GM19193 (cell line): ENCODE results near the gene PRDM7.

Experiments
- POLR2A ChIP-seq: IDR thresholded peaks from 4 replicates; pipeline ENCODE4 v1.6.1; 2011; ENCODE audit not compliant: insufficient read depth, insufficient read length; ENCODE audit errors: extremely low read depth

Gene PRDM7

GRCh38 chr16:90031931-90032673 lies 45.0 kb downstream of the PRDM7 start:
- TF ChIP-seq POLR2A = no peak

GRCh38 chr16:90031186-90031930 lies 45.8 kb downstream of the PRDM7 start:
- no peak for TF ChIP-seq POLR2A

- no peak for TF ChIP-seq POLR2A
Observed at GRCh38 chr16:90028985-90029384, 48.1 kb downstream of the PRDM7 start.

- TF ChIP-seq POLR2A = no peak
Observed at GRCh38 chr16:90027611-90028010, 49.5 kb downstream of the PRDM7 start.

- no peak for TF ChIP-seq POLR2A
Observed at GRCh38 chr16:90026135-90026534, 51.0 kb downstream of the PRDM7 start.

GRCh38 chr16:90023078-90023447 lies 54.1 kb downstream of the PRDM7 start:
- no peak for TF ChIP-seq POLR2A

GRCh38 chr16:90022209-90023077 lies 54.7 kb downstream of the PRDM7 start:
- TF ChIP-seq POLR2A = peak; percentile 62

GRCh38 chr16:90020838-90021382 lies 56.2 kb downstream of the PRDM7 start:
- no peak for TF ChIP-seq POLR2A

- TF ChIP-seq POLR2A = no peak
Observed at GRCh38 chr16:90020260-90020837, 56.8 kb downstream of the PRDM7 start.

GRCh38 chr16:90019543-90020259 lies 57.4 kb downstream of the PRDM7 start:
- no peak for TF ChIP-seq POLR2A

- no peak for TF ChIP-seq POLR2A
Observed at GRCh38 chr16:90018652-90019542, 58.2 kb downstream of the PRDM7 start, which contains the start of gene DBNDD1. Gene DBNDD1, minus strand, starts transcription at chr16:90019456. Its CDS starts 115 bp downstream, at chr16:90019341.

- TF ChIP-seq POLR2A = no peak
Observed at GRCh38 chr16:90018297-90018651, 58.9 kb downstream of the PRDM7 start.

- TF ChIP-seq POLR2A = no peak
Observed at GRCh38 chr16:90016339-90016950, 60.7 kb downstream of the PRDM7 start.
